ENCODE data around the gene TAS2R19.
"Not testable (repeated sequence)": the region's sequence is repeated elsewhere in the genome, so short reads cannot be mapped to it uniquely, and the experiment has no call there.

The TAS2R19 gene, protein sequence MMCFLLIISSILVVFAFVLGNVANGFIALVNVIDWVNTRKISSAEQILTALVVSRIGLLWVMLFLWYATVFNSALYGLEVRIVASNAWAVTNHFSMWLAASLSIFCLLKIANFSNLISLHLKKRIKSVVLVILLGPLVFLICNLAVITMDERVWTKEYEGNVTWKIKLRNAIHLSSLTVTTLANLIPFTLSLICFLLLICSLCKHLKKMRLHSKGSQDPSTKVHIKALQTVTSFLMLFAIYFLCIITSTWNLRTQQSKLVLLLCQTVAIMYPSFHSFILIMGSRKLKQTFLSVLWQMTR

DNA sequence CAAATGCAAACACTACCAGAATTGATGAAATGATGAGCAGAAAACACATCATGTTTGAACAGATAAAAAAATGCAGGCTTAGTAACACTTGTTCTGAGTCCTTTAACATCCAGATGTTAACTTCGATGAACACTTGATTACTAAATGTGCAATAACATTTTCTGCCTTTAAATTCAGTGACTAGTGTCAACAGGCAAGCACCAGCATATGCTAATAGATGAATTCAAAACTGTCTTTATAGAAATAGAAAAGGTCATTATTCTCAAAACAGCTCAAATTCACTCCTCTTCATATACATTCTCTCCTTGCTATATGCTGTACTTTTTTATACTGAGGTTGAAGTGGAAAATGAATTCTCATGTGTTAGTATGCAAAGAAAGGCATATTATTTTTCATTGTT, at the start of gene TAS2R19:
Gene TAS2R19, minus strand, starts transcription at position 101 of the 400 bp plus-strand sequence. Its CDS starts 49 bp downstream, at position 52.
- no peak within 1 kb of the TSS for H3K4me3 ChIP-seq (ENCODE audit: low read depth, low read length)

DNA sequence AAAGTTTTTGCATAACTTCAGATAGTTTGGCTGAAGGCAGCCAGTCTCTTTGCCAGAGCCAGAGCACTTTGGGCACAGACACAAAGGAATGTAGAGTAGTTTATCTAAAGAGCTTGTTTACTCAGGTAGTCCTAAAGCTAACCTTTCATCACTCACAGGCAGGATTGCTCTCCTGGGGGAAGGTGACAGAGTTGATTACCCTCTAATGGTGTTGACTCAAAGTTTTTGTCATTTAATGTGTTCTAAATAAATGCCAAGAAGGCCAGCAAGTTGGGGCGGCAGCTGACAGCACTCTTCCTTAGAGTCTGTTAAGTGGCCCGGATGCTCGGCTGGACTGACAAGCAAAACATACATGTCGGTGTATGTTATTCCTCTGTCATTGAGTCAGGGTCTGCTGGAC, 49.0 kb upstream of the TAS2R19 start:
- no peak overlapping the region for H3K4me3 ChIP-seq (ENCODE audit: low read depth, low read length)

DNA sequence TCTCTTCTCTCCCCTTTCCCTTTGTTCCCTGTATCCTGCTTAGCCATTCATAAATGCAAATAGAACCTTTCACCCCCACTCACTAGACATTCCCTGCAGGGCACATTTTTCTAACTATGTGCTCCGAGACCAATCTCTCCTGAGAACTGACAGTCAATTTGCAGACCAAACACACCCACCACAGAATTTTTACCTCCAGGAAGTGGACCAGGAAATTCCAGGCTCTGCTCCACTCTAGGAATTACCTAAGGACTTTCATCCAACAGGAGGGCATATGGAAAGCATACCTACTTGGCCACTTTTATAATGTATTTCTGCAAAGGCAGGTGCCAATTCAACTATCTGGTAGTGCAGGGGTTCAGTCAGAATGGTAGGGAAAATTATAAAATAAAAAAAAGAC, 48.6 kb upstream of the TAS2R19 start:
- H3K4me3 ChIP-seq (ENCODE audit: low read depth, low read length): no peak overlapping the region

DNA sequence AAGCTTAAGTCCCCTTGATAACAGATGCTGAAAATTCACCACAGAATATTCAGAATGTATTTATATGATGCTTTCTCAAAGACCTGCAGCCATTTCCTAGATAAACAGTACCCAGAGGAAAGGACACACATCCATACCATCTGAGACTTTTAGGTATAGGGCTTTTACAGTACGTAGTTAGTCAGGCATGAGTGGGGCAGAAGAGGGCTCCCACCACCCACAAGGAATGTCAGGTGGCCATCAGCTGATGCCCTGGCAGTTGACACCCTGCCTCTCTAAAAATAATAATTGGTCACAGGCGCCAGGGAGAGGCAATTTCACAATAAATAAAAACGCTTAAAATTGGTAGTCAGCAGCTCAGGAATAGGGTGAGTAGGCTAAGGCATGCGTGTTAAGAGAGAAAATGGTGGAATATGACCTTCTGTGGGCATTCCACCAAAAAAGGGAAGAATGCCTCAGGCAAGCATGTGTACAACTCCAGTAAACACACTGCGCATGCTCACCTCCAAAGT, 47.5 kb upstream of the TAS2R19 start:
- no peak overlapping the region for H3K4me3 ChIP-seq (ENCODE audit: low read depth, low read length)

DNA sequence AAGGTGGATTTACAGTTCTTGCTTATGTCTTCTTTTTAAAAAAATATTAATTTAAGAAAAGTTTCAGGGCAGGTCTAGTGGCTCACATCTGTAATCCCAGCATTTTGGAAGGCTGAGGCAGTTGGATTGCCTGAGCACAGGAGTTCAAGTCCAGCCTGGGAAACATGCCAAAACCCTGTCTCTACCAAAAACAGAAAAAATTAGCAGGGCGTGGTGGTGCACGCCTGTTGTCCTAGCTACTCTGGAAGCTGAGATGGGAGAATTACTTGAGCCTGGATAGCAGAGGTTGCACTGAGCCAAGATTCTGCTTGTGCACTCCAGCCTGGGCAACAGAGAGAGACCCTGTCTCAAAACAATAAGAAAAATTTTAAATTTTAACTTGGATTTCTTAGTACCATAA, 45.1 kb upstream of the TAS2R19 start:
- H3K4me3 ChIP-seq (ENCODE audit: low read depth, low read length): no peak overlapping the region

DNA sequence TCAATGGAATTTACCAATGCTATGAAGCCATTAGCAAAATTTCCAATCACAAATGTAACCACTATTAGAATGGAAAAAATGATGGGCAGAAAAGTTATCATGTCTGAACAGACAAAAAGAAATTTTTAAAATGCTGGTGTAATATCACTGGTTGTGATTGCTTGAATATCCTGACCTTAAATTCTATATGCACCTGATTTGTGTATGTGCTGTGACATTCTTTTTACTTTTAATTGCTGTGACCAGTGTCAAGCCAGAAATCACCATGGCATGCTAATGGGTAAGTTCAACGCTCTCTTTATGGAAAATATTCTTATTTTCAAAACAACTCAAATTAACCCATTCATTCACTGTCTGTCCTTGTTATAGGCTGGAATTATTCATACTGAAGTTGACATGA, 39.8 kb upstream of the TAS2R19 start, which contains the start of gene TAS2R46:
Gene TAS2R46, minus strand, starts transcription at position 101 of the 400 bp plus-strand sequence. Its CDS starts 0 bp downstream, at position 101.
- H3K4me3 ChIP-seq (ENCODE audit: low read depth, low read length): not testable (repeated sequence)

DNA sequence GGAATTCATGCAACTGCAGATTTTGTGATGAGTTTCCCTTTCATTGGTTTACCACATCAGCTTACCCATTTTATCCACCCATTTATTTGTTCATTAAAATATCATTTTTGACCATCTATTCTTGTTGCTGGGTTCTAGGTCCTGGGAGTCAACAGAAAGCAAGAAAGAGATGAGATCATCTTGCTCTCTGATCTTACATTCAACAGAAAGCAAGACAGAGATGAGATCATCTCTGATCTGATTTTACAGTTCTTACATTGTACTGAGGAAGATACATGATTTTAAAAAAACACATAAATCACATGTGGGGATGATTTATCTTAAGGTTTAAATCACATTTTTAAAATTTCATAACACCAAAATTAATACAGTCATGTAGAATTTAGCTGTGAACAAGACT, 37.4 kb upstream of the TAS2R19 start:
- H3K4me3 ChIP-seq (ENCODE audit: low read depth, low read length): no peak overlapping the region

DNA sequence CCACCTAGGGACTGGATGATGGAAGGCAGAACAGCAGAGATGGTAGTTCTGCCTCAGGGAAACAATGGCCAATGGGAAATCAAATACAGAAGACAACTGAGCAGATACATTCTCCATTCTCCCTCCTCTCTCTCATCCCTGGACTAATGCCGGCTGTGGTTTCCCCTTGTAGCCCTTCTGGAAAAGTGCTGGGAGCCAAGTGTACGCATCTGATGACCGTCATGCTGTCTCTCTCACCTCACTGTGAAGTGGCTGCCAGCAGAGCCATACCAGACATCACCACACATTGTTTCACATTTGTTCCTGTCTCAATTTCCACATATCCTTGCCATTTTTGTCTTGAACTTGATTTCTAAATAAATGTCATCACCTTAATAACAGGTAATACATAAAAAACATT, 36.6 kb upstream of the TAS2R19 start:
- no peak overlapping the region for H3K4me3 ChIP-seq (ENCODE audit: low read depth, low read length)

DNA sequence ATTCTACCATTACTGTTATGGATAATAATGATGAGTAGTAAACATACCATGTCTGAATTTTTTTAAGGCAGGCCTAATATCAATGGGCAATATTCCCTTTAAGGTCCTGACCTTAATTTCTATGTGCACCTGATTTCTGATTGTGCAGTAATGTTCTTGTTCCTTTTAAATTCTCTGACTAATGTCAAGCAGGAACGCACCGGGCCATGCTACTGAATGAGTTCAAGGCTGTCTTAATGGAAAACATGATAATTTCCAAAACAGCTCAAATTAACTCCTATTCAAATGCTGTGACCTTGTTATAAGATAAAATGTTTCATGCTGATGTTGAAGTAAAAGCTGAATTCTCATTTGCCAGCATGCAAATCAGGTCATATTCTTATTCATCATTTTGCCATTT, 32.9 kb upstream of the TAS2R19 start:
- no peak overlapping the region for H3K4me3 ChIP-seq (ENCODE audit: low read depth, low read length)

GRCh38 chr12:11049806-11050531, 27.5 kb upstream of the TAS2R19 start:
- H3K4me3 ChIP-seq (ENCODE audit: low read depth, low read length): not testable (repeated sequence)

- not testable (repeated sequence) for H3K4me3 ChIP-seq (ENCODE audit: low read depth, low read length)
These were observed 18.9 kb upstream of the TAS2R19 start for GRCh38 chr12:11041366-11041765.

- H3K4me3 ChIP-seq (ENCODE audit: low read depth, low read length): no peak overlapping the region
These were observed 17.7 kb upstream of the TAS2R19 start for GRCh38 chr12:11040162-11040561.

- no peak overlapping the region for H3K4me3 ChIP-seq (ENCODE audit: low read depth, low read length)
These were observed 16.8 kb upstream of the TAS2R19 start for GRCh38 chr12:11039171-11039570.

GRCh38 chr12:11033959-11034358, 11.5 kb upstream of the TAS2R19 start:
- H3K4me3 ChIP-seq (ENCODE audit: low read depth, low read length): not testable (repeated sequence)

DNA sequence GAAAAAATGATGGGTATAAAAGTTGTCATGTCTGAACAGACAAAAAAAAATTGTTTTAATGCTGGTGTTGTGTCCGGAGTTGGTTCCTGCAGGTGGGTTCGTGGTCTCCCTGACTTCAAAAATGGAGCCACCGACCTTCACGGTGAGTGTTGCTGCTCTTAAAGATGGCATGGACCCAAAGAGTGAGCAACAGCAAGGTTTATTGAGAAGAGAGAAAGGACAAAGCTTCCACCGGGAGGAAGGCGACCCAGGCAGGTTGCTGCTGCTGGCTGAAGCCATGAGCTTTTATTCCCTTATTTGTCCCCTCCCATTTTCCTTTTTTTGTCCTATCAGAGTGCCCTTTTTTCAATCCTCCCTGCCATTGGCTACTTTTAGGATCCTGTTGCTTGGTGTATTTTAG, 8.9 kb upstream of the TAS2R19 start, which contains the start of gene TAS2R31:
Gene TAS2R31, minus strand, starts transcription at position 101 of the 400 bp plus-strand sequence. Its CDS starts 72 bp downstream, at position 29.
- no peak within 1 kb of the TSS for H3K4me3 ChIP-seq (ENCODE audit: low read depth, low read length)

DNA sequence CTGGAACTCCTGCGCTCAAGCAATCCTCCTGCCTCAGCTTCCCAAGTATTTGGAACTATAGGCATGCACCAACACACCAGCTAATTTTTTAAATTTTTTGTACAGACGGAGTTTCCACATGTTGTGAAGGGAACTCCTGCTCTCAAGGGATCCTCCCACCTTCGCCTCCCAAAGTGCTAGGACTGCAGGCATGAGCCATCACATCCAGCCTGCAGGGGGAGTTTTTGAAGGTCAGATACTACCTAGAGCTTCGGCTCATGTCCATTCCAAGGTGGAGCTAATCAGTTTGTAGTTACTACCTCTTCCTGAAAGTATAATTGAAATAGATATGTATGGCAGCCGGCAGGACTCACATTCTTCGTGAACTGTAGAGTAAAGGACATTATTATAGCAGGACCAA, 3.7 kb upstream of the TAS2R19 start:
- no peak overlapping the region for H3K4me3 ChIP-seq (ENCODE audit: low read depth, low read length)

GRCh38 chr12:11023387-11023786, 967 bp upstream of the TAS2R19 start:
- H3K4me3 ChIP-seq (ENCODE audit: low read depth, low read length): no peak overlapping the region

- no peak overlapping the region for H3K4me3 ChIP-seq (ENCODE audit: low read depth, low read length)
These were observed 5.5 kb downstream of the TAS2R19 start for GRCh38 chr12:11016937-11017336.

- no peak overlapping the region for H3K4me3 ChIP-seq (ENCODE audit: low read depth, low read length)
These were observed 6.5 kb downstream of the TAS2R19 start for GRCh38 chr12:11015775-11016430.

GRCh38 chr12:11014234-11014633, 8.2 kb downstream of the TAS2R19 start:
- no peak overlapping the region for H3K4me3 ChIP-seq (ENCODE audit: low read depth, low read length)

- H3K4me3 ChIP-seq (ENCODE audit: low read depth, low read length): no peak overlapping the region
These were observed 14.8 kb downstream of the TAS2R19 start for GRCh38 chr12:11007608-11008007.

Data from iPS-11a (cell line).